AG04450 (cell line): ENCODE measurements around the gene HOXB8. TPM values are rescaled to one million over a fixed set of nuclear protein-coding genes. Genes with fewer than 3 reads are reported as not detected.

Experiments used
- CTCF ChIA-PET: fragments of 300-600, 350-600 bp; formaldehyde crosslinking; extraction: SDS; loops from one replicate; lab custom pipeline; 2022; ENCODE audit warnings: antibody characterized with exemption, inconsistent platforms; lab: Charles Lee
- POLR2A ChIA-PET: fragments of 350-600 bp; formaldehyde crosslinking; extraction: SDS; loops from one replicate; lab custom pipeline; 2021; ENCODE audit warnings: antibody characterized with exemption, inconsistent platforms; lab: Yijun Ruan, JAX
- DNase-seq: peaks from one replicate; pipeline ENCODE4 v3.0.0-alpha.2; 2011; ENCODE audit warnings: low read depth, low spot score
- H3K27ac ChIP-seq: one replicate; pipeline ENCODE4 v1.5.1; 2012; ENCODE audit warnings: low read depth, low read length, control low read depth
- H3K27me3 ChIP-seq: one replicate; pipeline ENCODE4 v1.6.0; 2012; ENCODE audit warnings: low read length; ENCODE audit not compliant: control insufficient read depth, insufficient read depth
- H3K4me3 ChIP-seq: 2 replicates; pipeline ENCODE4 v1.5.1; 2011; ENCODE audit warnings: mild to moderate bottlenecking, low read depth, low read length, control low read depth
- H3K9me3 ChIP-seq: 2 replicates; pipeline ENCODE4 v1.5.1; 2012; ENCODE audit warnings: low read length; ENCODE audit not compliant: control insufficient read depth, insufficient read depth
- CTCF ChIP-seq: IDR thresholded peaks from 2 replicates; pipeline ENCODE4 v1.5.1; 2011; ENCODE audit warnings: low read depth, low read length, control low read depth, inconsistent platforms
- polyA plus RNA-seq: library from polyadenylated mRNA; depleted of rRNA; stranded (reverse); fragments of >200 nt; gene quantifications from 2 replicates; pipeline ENCODE4 v1.2.3, GENCODE V29; 2011

Gene HOXB8
- polyA plus RNA-seq, 1 experiment, result 0.97 TPM

DNA sequence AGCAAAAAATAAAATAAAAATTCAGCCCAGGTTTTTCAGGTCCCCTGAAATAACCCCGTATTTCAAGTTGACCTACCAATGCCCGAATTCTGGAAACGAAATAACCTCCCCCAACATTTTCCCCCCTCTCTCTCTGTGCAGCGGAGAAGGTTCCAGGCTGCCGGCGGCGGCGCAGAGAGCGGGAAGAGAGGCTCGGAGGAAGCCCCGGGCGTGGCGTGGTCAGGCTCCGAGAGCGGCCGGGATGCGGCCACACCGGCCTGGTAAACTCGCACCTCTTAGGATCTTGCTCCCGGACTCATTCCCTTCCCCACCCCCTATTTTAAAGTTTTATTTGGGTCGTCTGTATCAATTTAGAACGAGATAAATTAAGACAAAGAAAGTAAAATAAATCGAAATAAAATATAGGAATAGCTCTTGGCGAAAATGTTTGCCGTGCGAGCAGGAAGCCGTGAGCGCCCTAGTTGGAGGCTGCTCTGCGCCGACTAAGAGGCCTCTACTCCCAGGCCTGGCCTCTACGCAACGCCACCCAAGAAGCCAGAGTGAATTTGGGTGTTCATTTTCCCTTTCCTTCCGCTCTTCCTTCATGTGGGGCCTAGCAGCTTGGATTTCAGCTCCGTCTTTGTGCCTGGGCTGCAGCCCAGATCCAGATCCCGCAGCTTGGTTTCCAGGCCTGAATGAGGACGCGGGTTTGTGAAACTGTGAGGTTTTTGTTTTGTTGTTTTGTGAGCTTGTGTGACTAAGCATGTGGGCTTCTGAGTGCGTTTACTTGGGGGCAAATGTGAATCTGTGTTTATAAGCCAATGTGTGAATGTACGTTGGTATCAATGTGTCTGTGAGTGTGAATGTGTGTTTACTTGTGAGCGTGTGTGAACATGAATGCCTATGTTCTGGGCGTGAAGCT is 8.9 kb downstream of the HOXB8 start:
- no peak for TF ChIP-seq CTCF

DNA sequence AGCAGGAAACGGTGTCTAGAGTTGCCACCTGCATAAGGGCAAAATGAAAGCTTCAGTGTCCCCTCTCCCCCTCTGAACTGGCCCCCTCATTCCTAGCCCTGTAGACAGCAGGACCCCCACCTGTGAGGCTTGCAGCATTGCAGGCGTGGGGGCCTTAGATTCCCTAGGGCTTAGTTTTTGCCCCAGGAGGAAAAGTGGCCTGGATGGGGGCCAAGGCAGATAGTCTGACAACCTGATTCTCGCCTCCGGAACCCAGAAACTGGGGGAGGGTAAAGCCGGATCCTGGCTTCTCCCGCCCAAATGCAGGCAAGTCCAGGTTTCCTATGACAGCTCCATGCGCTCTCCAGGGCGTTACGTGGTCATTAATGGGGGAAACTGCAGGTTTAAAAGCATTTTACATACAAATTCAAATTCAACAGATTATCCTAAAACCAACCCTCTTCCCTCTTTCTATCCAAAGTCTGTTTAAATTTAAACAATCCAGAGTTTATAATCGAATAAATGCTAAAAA is 9.6 kb downstream of the HOXB8 start:
- Histone ChIP-seq H3K27ac (no peak overlapping the region), H3K9me3 (peaks cover 4% of the 10 kb centered on the region; the same call in 1 of the 2 replicates), H3K4me3 (no peak overlapping the region), H3K27me3 (peaks cover 3% of the 10 kb centered on the region)
- no peak for DNase-seq
- CTCF ChIA-PET, result interaction anchor here (1.0 kb wide), 1 partner anchor 12 kb away, joined by 3 read pairs; the partner anchor contains the start of gene HOXB5
- POLR2A ChIA-PET, result no interaction called here
- TF ChIP-seq CTCF, result no peak

More for the DNA sequence above, 8.9 kb downstream of the HOXB8 start:
- no peak overlapping the region for H3K27ac ChIP-seq
- DNase-seq, result no peak
- ChIA-PET POLR2A (no interaction called here), CTCF (interaction anchor here (0.5 to 1.0 kb wide), 2 partner anchors 12 to 72 kb away, joined by 3 to 4 read pairs; no protein-coding TSS in a partner anchor)
- no peak overlapping the region for H3K4me3 ChIP-seq
- H3K9me3 ChIP-seq, result peaks cover 4% of the 10 kb centered on the region; the same call in 1 of the 2 replicates
- peaks cover 3% of the 10 kb centered on the region for H3K27me3 ChIP-seq

DNA sequence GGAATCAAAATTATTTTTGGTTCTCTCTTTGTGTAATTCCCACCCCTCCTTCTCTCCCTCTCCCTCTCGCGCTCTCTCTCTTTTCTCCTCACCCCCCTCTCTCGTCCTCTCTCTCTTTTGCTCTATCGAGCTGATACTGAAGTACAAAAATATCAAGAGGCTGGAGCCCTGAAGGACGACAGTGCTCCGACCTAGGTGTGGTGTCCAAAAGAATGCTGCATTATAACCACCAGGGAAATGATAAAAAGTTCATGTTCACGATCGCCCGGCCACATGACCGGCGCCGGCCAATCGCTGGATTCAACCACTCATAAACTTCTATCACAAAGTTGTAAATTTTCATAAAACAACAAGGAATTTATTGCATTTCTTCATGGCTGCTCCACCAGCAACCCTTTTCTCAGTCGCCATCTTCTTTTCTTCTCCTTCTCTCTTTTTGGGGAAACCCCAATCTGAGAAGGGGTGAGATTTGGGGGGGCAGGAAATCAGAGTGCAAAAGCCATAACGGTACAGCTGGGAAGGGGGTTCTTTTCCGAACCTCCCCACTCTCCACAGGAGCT is 10.2 kb downstream of the HOXB8 start, which contains the start of gene HOXB6:
Gene HOXB6, minus strand, starts transcription at position 217 of the 560 bp plus-strand sequence. CDS start 6,836 bp downstream, outside the sequence.
- Histone ChIP-seq H3K27me3 (peaks cover 3% of the 10 kb centered on the region), H3K9me3 (peaks cover 4% of the 10 kb centered on the region; the same call in 1 of the 2 replicates), H3K27ac (no peak within 1 kb of the TSS), H3K4me3 (peak within 1 kb of the TSS; percentile 31)
- CTCF ChIA-PET, result interaction anchor here (0.7 to 1.0 kb wide), 2 partner anchors 12 to 268 kb away, joined by 3 to 4 read pairs; partner anchors contain the start of gene HOXB5
- TF ChIP-seq CTCF, result no peak
- POLR2A ChIA-PET, result no interaction called here
- no peak for DNase-seq

DNA sequence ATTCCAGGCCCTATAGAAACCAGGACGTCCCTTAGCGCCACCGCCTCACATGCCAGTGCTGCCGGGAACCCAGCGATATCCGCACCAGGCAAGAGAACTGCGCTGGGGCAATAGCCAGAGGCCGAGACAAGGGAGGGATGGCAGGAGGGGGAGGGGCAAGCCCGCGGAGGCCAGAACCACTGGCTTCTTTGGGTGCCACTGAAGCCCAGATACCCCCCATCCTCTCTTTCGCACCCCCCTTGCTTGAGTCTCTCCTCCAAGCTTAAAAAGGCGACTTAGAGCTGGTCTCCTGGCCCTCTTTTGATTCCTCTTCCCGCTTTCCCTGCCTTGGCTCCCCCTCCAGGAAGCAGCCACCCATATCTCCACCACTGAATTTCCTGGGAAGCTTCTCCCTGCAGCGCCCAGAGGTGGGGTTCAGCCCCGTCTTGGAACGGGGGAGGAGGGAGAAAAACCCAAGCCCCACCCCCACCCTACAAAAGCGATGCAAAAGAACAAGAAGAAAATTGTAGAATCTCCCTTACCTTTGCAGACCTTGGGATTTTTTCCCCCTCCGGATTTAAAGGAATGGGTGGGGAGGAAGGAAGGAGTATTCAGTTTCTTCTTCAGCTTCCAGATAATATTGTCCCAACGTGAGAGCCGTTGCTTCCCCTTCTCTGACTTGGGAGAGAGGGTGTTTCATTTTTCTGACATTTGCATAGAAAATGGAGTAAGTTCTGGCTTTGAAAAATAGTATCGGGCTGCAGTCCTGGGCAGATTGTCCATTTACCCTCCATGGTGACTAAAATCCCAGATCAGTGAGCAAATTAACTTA is 10.9 kb downstream of the HOXB8 start:
- POLR2A ChIA-PET, result no interaction called here
- H3K4me3 ChIP-seq, result peak overlapping the region; percentile 31

More for the DNA sequence above, 10.9 kb downstream of the HOXB8 start:
- DNase-seq, result no peak
- peaks cover 5% of the 10 kb centered on the region for H3K27me3 ChIP-seq
- CTCF ChIA-PET, result interaction anchor here (0.7 kb wide), 2 partner anchors 136 to 267 kb away, joined by 4 read pairs; no protein-coding TSS in a partner anchor
- TF ChIP-seq CTCF, result no peak
- H3K27ac ChIP-seq, result no peak overlapping the region
- peaks cover 4% of the 10 kb centered on the region; the same call in 1 of the 2 replicates for H3K9me3 ChIP-seq
